HG02943 (cell line): Measurements from ENCODE around the gene SATB1.

Source experiments
- ATAC-seq: cut with Tn5 transposase; IDR thresholded peaks from one replicate; pipeline ENCODE4 v1.9.1; 2021; ENCODE audit warnings: mild to moderate bottlenecking, low read depth, moderate library complexity; ENCODE audit not compliant: unreplicated experiment

Gene SATB1

GRCh38 chr3:18432752-18433151, 7.6 kb upstream of the SATB1 start:
- ATAC-seq, result no peak

- ATAC-seq, result no peak
Observed at GRCh38 chr3:18431266-18431665, 6.1 kb upstream of the SATB1 start.

- no peak for ATAC-seq
Observed at GRCh38 chr3:18428991-18429745, 4.0 kb upstream of the SATB1 start.

GRCh38 chr3:18428036-18428435, 2.9 kb upstream of the SATB1 start:
- ATAC-seq, result no peak

DNA sequence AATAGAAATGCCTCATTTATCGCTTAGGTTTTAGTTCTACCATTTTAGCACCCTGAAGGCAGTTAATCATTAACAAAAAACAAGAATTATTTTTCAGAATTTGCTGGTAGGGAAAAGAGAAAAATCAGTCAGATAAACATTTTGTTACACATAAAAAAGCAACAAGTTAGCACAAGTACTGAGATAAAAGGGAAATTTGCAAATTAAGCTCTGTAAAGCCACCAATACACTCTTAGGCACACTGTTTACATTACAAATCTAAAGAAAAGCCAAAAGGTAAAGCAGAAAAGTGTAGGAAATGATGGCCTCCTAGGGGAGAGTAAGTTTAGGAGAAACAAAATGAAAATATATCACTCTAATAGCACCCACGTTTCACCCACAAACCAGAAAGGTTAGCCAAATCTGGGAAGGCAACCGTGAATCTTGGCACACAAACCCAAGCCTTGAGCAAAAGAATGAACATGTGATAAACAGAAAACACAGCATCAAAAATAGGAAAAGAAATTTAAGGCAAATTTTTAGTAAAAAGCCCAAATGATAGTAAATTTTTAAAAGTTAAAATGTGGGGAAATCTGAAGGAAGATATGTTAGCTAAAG, 1.6 kb upstream of the SATB1 start:
- no peak for ATAC-seq

DNA sequence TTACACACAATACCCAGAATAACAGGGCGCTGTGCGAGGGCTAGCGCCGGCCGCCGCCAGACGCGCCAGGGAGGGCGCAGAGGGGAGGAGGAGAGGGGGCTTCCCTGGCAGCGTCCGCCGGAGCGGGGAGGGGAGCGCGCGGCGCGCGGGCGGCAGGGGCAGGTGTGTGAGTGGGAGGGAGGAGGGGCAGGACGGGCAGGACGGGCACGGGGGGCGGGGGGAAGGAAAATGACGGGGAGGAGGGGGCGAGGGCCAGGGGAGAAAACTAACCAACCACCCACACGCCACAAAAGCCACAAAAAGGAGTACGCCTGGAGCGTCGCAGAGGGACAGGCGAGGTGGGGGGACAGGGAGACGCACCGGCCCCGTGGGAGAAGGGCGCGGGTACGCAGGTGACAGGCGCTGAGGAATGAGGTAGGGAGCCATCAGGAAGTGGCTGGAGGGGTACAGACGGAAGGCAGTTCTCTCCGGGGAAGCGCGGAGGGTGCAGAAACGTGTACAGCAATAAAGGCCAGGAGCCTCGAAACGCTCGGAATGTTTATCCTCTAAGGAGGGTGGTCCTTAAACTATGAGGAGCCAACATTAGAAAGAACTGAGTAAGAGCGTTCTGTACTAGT, 610 bp upstream of the SATB1 start:
- ATAC-seq, result no peak

DNA sequence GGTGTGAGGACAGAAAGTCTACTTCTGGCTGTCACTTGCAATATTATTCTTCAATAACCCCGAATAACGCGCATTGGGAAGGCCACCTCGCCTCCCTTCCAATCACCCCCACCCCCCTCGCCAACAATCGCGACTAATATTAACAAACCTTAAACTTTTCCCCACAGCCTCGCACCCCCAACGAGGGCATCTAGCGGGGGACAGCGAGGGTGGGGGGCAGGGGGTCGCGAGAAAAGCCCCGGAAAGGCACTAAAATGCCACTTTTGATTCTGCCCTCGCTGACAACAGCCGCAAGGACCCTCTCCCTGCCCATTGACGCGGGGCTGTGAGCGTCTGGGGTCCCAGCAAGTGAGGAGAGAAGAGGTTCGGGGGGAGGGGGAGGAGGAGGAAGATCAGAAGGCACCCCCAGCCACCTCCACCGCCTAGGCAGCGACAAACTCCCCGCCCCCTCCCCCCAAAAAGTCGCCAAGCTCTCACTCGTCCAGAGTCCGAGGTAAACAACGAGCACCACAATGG, 868 bp downstream of the SATB1 start:
- peak; percentile 5 for ATAC-seq

DNA sequence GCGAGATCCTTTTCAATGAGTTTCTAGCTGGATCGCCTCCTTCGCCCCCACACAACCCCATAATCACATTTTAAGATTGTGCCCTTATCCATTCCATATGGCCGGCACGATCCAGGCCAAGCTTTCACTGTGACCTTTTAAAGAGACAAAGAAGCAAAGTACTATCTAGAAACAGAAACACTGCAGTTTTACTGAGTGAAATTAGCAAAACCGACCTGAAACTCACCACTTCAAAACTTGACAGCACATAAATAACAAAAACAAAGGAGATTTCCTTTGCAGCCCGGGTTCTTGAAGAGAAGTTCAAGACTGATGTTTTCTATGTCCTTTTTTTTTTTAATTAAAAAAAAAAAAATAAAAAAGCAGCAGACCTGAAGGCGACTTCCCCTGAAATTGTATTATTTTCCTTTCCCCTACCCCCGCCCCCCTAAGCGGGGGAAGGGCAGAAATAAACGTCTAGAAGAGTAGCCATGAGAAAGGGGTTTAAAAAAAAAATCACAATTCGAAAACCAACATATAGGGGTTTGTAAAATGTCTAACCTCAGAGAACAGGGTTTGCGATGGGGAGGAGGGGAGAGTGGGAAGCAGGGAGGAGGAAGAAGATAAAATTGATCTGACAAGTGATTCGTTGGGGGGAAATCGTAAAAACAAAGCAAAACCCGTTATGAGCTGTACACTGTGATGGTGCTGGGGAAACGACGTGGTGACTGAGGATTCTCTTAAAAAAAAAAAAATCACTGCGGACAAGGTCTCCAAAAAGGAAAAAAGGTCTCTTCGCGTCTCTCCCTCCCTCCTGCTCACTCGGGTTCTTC, 1.5 kb downstream of the SATB1 start:
- peak; percentile 73 for ATAC-seq

GRCh38 chr3:18422972-18423371, 2.2 kb downstream of the SATB1 start:
- no peak for ATAC-seq

- no peak for ATAC-seq
Observed at GRCh38 chr3:18420555-18420954, 4.6 kb downstream of the SATB1 start.

GRCh38 chr3:18419232-18419631, 5.9 kb downstream of the SATB1 start:
- no peak for ATAC-seq

DNA sequence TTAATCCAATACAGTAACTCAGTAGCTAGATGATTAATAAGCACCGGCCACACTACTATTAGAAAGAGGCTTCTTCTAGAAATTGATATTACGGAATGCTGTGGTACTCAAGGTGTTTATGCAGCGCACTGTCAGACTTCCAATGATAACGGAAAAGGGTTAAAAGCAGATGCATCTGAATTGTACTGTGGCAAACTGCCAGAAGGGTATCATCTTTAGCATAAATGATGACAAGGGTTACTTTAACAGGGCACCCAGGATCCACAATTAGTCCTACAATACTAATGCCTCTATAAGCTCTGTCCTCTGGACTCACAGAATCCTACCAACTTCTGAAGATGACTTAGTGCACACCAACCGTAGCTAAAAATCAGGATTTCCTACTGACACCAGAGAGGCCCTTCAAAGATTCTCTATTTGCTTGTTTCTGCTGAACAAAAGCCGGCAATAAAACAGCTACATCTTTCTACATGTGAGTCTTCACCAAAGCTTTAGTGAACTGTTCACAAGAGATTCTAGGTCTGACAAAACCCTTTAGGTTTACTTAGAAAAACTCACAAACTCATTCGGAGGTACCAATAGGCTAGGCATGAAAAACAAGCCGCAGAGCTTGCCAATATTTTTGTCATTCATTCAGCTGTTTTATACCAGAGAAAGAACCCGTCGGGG, 7.1 kb downstream of the SATB1 start:
- ATAC-seq, result no peak

DNA sequence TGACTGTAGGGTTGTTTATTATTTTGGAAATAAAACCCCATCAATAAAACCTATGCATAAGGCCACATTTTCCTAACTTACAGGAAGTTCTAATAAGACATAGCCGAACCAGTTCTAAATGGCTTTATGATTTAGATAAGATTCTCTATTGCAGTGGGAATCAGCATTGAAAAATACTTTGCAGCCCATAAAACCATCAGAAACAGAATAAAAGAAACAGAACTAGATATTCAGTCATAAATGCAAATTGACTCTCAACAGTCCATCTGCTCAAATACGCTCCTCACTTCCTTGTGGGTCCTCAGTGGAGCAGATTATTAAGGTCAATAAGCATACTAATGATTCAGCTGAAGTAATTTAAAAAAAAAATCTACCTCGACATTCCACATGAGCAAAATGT, 8.8 kb downstream of the SATB1 start:
- ATAC-seq, result no peak

- no peak for ATAC-seq
Observed at GRCh38 chr3:18415839-18416238, 9.3 kb downstream of the SATB1 start.

- ATAC-seq, result no peak
Observed at GRCh38 chr3:18415167-18415566, 10.0 kb downstream of the SATB1 start.

- no peak for ATAC-seq
Observed at GRCh38 chr3:18412684-18413083, 12.5 kb downstream of the SATB1 start.

GRCh38 chr3:18411541-18411940, 13.6 kb downstream of the SATB1 start:
- ATAC-seq, result no peak

GRCh38 chr3:18410205-18410604, 14.9 kb downstream of the SATB1 start:
- ATAC-seq, result no peak

DNA sequence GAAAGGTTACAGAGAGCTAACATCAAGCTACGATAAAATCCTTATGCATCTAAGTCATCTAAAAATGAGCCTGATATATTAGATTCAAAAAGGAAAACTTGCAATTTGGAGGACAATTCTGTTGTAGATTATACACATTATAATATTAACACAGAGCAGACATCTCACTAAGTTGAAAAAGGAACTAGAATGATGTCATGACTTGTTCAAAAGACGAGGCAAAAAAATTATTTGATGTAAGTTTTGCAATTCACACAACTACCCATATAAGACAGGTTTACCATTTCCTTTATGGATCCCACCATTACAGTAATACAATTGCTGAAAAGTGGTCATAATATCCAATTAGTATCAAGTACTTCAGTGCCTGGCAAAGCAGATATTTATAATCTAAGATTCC, 15.9 kb downstream of the SATB1 start:
- ATAC-seq, result no peak

DNA sequence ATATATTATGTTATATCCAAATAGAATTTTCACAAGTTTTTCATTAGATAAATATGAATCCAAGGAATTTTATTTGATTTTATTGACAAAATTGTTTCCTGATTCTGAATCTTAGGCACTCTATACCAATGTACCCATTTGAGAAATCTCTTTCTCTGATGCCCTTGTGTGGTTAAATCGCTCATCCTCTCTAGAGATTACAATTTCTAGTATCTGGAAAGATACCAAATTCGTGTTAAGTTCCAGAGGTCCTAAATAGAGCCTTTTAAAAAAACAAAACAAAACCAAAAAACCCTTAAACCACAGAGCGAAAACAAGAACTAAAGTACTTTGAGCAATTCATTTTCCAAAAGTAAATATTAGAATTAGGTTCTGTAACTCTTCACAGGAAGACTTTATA, 20.0 kb downstream of the SATB1 start:
- ATAC-seq, result no peak
